PC-3 (cell line): Measurements from ENCODE around the gene GRIA1. TPM values are rescaled to one million over a fixed set of nuclear protein-coding genes. Genes with fewer than 3 reads are reported as not detected.

Source experiments
- ATAC-seq: fragments of 200-7000 bp; cut with Tn5 transposase; 2 replicates; pipeline ENCODE4 v1.9.1; 2020; ENCODE audit warnings: mild to moderate bottlenecking, moderate library complexity
- BruUV-seq: library from RNA; stranded (reverse); fragments of 400-500 nt; replicated peaks from 2 replicates; lab custom pipeline; 2021; lab: Mats Ljungman, UMichigan
- CTCF ChIA-PET: fragments of 300-600 bp; sonication (Branson Sonifier 250); formaldehyde crosslinking; loops from one replicate; lab custom pipeline; 2022; ENCODE audit warnings: antibody characterized with exemption; lab: Charles Lee
- POLR2A ChIA-PET: fragments of 300-600 bp; sonication (Branson Sonifier 250); formaldehyde crosslinking; loops from one replicate; lab custom pipeline; 2022; ENCODE audit warnings: antibody characterized with exemption; ENCODE audit not compliant: unreplicated experiment; lab: Charles Lee
- DNase-seq: peaks from one replicate; pipeline ENCODE4 v3.0.0-alpha.2; 2015
- H2AFZ ChIP-seq: fragments of 300-600 bp; sonication (generic); 2 replicates; pipeline ENCODE4 v1.6.0; 2016; ENCODE audit warnings: antibody characterized with exemption, low read length
- H3F3A ChIP-seq: fragments of 300-600 bp; sonication (generic); one replicate; pipeline ENCODE4 v1.6.0; 2017; ENCODE audit warnings: antibody characterized with exemption, low read length, control low read depth, mild to moderate bottlenecking; ENCODE audit not compliant: unreplicated experiment
- H3K27ac ChIP-seq: fragments of 300-600 bp; sonication (generic); 2 replicates; pipeline ENCODE4 v1.5.1; 2016; ENCODE audit warnings: mild to moderate bottlenecking, low read length
- H3K27me3 ChIP-seq: fragments of 300-600 bp; sonication (generic); 2 replicates; pipeline ENCODE4 v1.6.1; 2016; ENCODE audit warnings: low read length, mixed read lengths
- H3K36me3 ChIP-seq: fragments of 300-600 bp; sonication (generic); 2 replicates; pipeline ENCODE4 v1.6.1; 2016; ENCODE audit warnings: low read depth, mixed run types, low read length, mixed read lengths
- H3K4me1 ChIP-seq: fragments of 300-600 bp; sonication (generic); 2 replicates; pipeline ENCODE4 v1.5.1; 2016; ENCODE audit warnings: low read length; ENCODE audit not compliant: insufficient read depth
- H3K4me2 ChIP-seq: fragments of 300-600 bp; sonication (generic); 2 replicates; pipeline ENCODE4 v1.6.0; 2016; ENCODE audit warnings: low read length
- H3K4me3 ChIP-seq: fragments of 300-600 bp; sonication (generic); 2 replicates; pipeline ENCODE4 v1.5.1; 2016; ENCODE audit warnings: mild to moderate bottlenecking, low read length, mixed read lengths
- H3K79me2 ChIP-seq: fragments of 300-600 bp; sonication (generic); 2 replicates; pipeline ENCODE4 v1.6.1; 2017; ENCODE audit warnings: low read length, mixed read lengths
- H3K9ac ChIP-seq: fragments of 300-600 bp; sonication (generic); 2 replicates; pipeline ENCODE4 v1.6.0; 2016; ENCODE audit warnings: mild to moderate bottlenecking, low read length
- H3K9me2 ChIP-seq: fragments of 300-600 bp; sonication (generic); replicated peaks from 2 replicates; pipeline ENCODE4 v1.6.1; 2016; ENCODE audit warnings: mixed run types, low read length, mixed read lengths
- H3K9me3 ChIP-seq: fragments of 300-600 bp; sonication (generic); 2 replicates; pipeline ENCODE4 v1.6.1; 2016; ENCODE audit warnings: low read length, mixed read lengths
- H4K20me1 ChIP-seq: fragments of 300-600 bp; sonication (generic); 2 replicates; pipeline ENCODE4 v1.6.1; 2016; ENCODE audit warnings: low read length, mixed read lengths
- EZH2 ChIP-seq: fragments of 300-600 bp; sonication (generic); IDR thresholded peaks from one replicate; pipeline ENCODE4 v1.6.1; 2017; ENCODE audit warnings: antibody characterized with exemption, mild to moderate bottlenecking, low read length; ENCODE audit not compliant: unreplicated experiment
- EZH2phosphoT487 ChIP-seq: fragments of 300-600 bp; sonication (generic); IDR thresholded peaks from 2 replicates; pipeline ENCODE4 v1.6.1; 2018; ENCODE audit warnings: mild to moderate bottlenecking, antibody characterized with exemption, low read length, borderline replicate concordance
- intact Hi-C: fragments of 100-400 bp; cut with micrococcal nuclease; formaldehyde crosslinking; loops from 2 replicates; pipeline ENCODE4 v1.9.0; 2023
- total RNA-seq: library from RNA; depleted of rRNA; stranded (reverse); fragments of >200 nt; gene quantifications from 2 replicates; pipeline ENCODE4 v1.2.3, GENCODE V29; 2014
- TF ChIP-seq, protein P1 (sequence below): fragments of 300-600 bp; sonication (generic); conservative IDR thresholded peaks from 2 replicates; pipeline ENCODE4 v1.5.1; 2017; ENCODE audit warnings: antibody characterized with exemption, low read depth, mild to moderate bottlenecking, low read length

GRIA1 gene
- total RNA-seq, 1 experiment from 2014 or later, result not detected

DNA sequence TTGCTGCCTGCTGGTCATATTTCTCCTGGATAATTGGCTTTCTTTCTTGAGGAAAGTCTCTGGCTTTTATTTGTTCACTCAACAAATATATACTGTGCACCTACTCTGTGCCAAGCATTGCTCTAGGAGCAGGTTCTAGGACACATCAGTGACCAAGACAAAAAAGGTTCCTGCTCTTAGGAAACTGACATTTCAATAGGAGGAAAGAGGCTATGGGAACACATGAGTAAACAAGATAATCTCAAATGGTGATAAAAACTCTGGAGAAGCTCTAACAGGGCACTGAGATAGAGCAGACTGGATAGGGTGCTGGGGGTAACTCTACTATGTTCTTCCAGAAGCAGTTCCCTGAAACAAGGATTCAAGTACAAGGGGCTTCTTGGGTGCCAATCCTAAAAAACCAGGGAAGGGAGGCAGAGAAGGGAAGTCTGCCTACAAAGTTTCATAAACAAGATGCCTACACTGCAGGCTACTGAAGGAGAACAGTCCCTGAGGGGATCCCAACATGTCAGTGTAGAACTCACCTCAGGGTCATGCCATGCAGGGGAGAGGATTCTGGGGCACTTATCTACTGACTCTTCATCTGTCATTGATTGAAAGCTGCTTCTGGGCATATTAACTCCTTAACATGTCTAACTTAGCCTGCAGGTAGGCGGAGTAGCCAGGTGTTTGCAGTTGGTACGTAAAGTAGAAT is 181.3 kb downstream of the GRIA1 start:
- no TSS peak for BruUV-seq
- CTCF ChIA-PET, result no interaction called here
- H3K27me3 ChIP-seq, result no peaks in the 10 kb centered on the region
- no peaks in the 10 kb centered on the region for H3K79me2 ChIP-seq
- TF ChIP-seq EZH2 (no peak), EZH2phosphoT487 (no peak)
- TF ChIP-seq, protein P1, sequence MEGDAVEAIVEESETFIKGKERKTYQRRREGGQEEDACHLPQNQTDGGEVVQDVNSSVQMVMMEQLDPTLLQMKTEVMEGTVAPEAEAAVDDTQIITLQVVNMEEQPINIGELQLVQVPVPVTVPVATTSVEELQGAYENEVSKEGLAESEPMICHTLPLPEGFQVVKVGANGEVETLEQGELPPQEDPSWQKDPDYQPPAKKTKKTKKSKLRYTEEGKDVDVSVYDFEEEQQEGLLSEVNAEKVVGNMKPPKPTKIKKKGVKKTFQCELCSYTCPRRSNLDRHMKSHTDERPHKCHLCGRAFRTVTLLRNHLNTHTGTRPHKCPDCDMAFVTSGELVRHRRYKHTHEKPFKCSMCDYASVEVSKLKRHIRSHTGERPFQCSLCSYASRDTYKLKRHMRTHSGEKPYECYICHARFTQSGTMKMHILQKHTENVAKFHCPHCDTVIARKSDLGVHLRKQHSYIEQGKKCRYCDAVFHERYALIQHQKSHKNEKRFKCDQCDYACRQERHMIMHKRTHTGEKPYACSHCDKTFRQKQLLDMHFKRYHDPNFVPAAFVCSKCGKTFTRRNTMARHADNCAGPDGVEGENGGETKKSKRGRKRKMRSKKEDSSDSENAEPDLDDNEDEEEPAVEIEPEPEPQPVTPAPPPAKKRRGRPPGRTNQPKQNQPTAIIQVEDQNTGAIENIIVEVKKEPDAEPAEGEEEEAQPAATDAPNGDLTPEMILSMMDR, result no peak
- no peaks in the 10 kb centered on the region for H3K4me1 ChIP-seq
- POLR2A ChIA-PET, result no interaction called here
- no peak overlapping the region for H3K4me2 ChIP-seq
- H3K9me2 ChIP-seq, result no peaks in the 10 kb centered on the region
- H3K4me3 ChIP-seq, result no peak overlapping the region
- no peaks in the 10 kb centered on the region for H4K20me1 ChIP-seq
- no peak for ATAC-seq
- intact Hi-C loops, result no loop called here
- no peaks in the 10 kb centered on the region for H3F3A ChIP-seq
- DNase-seq, result no peak
- H3K9ac ChIP-seq, result no peak overlapping the region
- no peak overlapping the region for H2AFZ ChIP-seq
- H3K27ac ChIP-seq, result no peak overlapping the region
- H3K9me3 ChIP-seq, result no peaks in the 10 kb centered on the region
- H3K36me3 ChIP-seq, result no peaks in the 10 kb centered on the region

DNA sequence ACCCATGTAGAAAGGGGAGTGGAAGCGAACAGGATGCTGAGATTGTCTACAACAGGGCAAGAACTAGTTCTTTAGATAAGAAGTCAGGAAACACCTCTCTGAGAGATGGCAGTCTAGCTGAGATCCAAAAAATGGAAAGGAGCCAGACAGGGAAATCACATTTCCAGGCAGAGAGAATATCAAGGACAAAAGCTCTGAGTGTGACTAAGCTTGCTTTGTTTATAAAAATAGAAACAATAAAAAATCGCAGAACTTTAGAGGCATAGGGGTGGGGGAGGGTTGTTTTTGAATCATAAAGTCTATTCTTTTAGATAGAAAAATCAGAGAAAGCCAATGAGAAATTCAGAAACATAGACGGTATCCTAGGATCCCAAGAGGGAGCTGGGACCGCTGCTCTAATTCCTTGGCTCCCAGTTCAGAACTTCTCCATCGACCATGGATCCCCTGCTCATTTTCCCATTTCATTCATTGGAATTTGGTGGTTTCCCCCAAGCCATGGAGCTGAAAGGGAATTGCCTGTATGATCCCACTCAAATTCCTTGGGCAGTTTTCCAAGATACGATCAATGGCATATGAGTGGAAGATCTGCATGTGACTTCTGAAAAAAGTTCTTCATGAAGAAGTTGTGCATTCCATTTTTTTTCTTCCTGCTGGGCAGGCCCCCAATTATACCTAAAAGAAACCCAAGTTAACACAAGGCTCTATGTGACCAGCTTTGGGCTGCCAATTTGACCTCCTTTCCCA is 182.0 kb downstream of the GRIA1 start:
- no peak for TF ChIP-seq EZH2phosphoT487
- TF ChIP-seq, protein P1, result no peak
- no peak for TF ChIP-seq EZH2
- POLR2A ChIA-PET, result no interaction called here
- no peaks in the 10 kb centered on the region for H4K20me1 ChIP-seq
- H3K27ac ChIP-seq, result no peak overlapping the region
- intact Hi-C loops, result no loop called here
- H3K27me3 ChIP-seq, result no peaks in the 10 kb centered on the region
- ATAC-seq (no peak), DNase-seq (no peak)
- no peaks in the 10 kb centered on the region for H3K4me1 ChIP-seq
- BruUV-seq, result no TSS peak
- H3K9ac ChIP-seq, result no peak overlapping the region
- H2AFZ ChIP-seq, result no peak overlapping the region
- H3K4me3 ChIP-seq, result no peak overlapping the region
- no peaks in the 10 kb centered on the region for H3K9me2 ChIP-seq
- no peaks in the 10 kb centered on the region for H3K79me2 ChIP-seq
- no peaks in the 10 kb centered on the region for H3K36me3 ChIP-seq
- H3K9me3 ChIP-seq, result no peaks in the 10 kb centered on the region
- CTCF ChIA-PET, result no interaction called here
- H3K4me2 ChIP-seq, result no peak overlapping the region
- H3F3A ChIP-seq, result no peaks in the 10 kb centered on the region

GRCh38 chr5:153674356-153674755 is 183.9 kb downstream of the GRIA1 start:
- POLR2A ChIA-PET, result no interaction called here
- CTCF ChIA-PET, result no interaction called here
- H3K79me2 ChIP-seq, result no peaks in the 10 kb centered on the region
- H3K4me1 ChIP-seq, result no peaks in the 10 kb centered on the region
- no peak overlapping the region for H3K4me2 ChIP-seq
- no peak overlapping the region for H3K9ac ChIP-seq
- no peak overlapping the region for H3K27ac ChIP-seq
- TF ChIP-seq EZH2phosphoT487 (no peak), EZH2 (no peak)
- TF ChIP-seq, protein P1, result no peak
- no peaks in the 10 kb centered on the region for H3K27me3 ChIP-seq
- H2AFZ ChIP-seq, result no peak overlapping the region
- H3F3A ChIP-seq, result no peaks in the 10 kb centered on the region
- no peaks in the 10 kb centered on the region for H3K9me3 ChIP-seq
- BruUV-seq, result no TSS peak
- DNase-seq (no peak), ATAC-seq (no peak)
- H3K4me3 ChIP-seq, result no peak overlapping the region
- H3K9me2 ChIP-seq, result no peaks in the 10 kb centered on the region
- H3K36me3 ChIP-seq, result no peaks in the 10 kb centered on the region
- H4K20me1 ChIP-seq, result no peaks in the 10 kb centered on the region
- intact Hi-C loops, result no loop called here
